DMS153 treated with DMSO at 0.1 percent for 48 hours (cell line): Measurements from ENCODE around the gene CDC42SE2.

Experiments used
- DNase-seq: peaks from one replicate; lab custom pipeline; 2025; ENCODE audit not compliant: unreplicated experiment; lab: John Stamatoyannopoulos, UW

CDC42SE2 gene

GRCh38 chr5:131263648-131264450 is at the start of gene CDC42SE2:
CDC42SE2 (plus strand) TSS chr5:131264053; CDS start chr5:131359494, 95,441 bp downstream.
- peak; percentile 30 for DNase-seq

GRCh38 chr5:131214609-131215227 is 49.1 kb upstream of the CDC42SE2 start:
- no peak for DNase-seq

- DNase-seq = no peak
These were observed 46.1 kb upstream of the CDC42SE2 start for GRCh38 chr5:131217791-131218190.

GRCh38 chr5:131218392-131218791 is 45.5 kb upstream of the CDC42SE2 start:
- DNase-seq = no peak

GRCh38 chr5:131220566-131220965 is 43.3 kb upstream of the CDC42SE2 start:
- DNase-seq = no peak

GRCh38 chr5:131221008-131221703 is 42.7 kb upstream of the CDC42SE2 start:
- no peak for DNase-seq

GRCh38 chr5:131221888-131222287 is 42.0 kb upstream of the CDC42SE2 start:
- no peak for DNase-seq

- DNase-seq = no peak
These were observed 41.1 kb upstream of the CDC42SE2 start for GRCh38 chr5:131222731-131223130.

GRCh38 chr5:131223751-131224386 is 40.0 kb upstream of the CDC42SE2 start:
- no peak for DNase-seq

- DNase-seq = no peak
These were observed 39.3 kb upstream of the CDC42SE2 start for GRCh38 chr5:131224387-131225201.

GRCh38 chr5:131225282-131225974 is 38.4 kb upstream of the CDC42SE2 start:
- no peak for DNase-seq

- no peak for DNase-seq
These were observed 37.0 kb upstream of the CDC42SE2 start for GRCh38 chr5:131226899-131227298.

- no peak for DNase-seq
These were observed 35.2 kb upstream of the CDC42SE2 start for GRCh38 chr5:131228646-131229045.

GRCh38 chr5:131229623-131230022 is 34.2 kb upstream of the CDC42SE2 start:
- DNase-seq = no peak

GRCh38 chr5:131230406-131230805 is 33.4 kb upstream of the CDC42SE2 start:
- DNase-seq = no peak

GRCh38 chr5:131239686-131240085 is 24.2 kb upstream of the CDC42SE2 start:
- DNase-seq = no peak

- DNase-seq = no peak
These were observed 21.1 kb upstream of the CDC42SE2 start for GRCh38 chr5:131242728-131243255.

- no peak for DNase-seq
These were observed 18.5 kb upstream of the CDC42SE2 start for GRCh38 chr5:131245312-131245711.

GRCh38 chr5:131245948-131246347 is 17.9 kb upstream of the CDC42SE2 start:
- DNase-seq = no peak

- no peak for DNase-seq
These were observed 17.3 kb upstream of the CDC42SE2 start for GRCh38 chr5:131246504-131246903.
